Suprapubic skin (tissue), 3 donors: ENCODE measurements around the gene ANHX.

Experiments
- CTCF ChIP-seq, 2 donors: fragments of 200-600 bp in 1 of 2; fragments of 450-650 bp in 1 of 2; sonication (generic) in 1 of 2; IDR thresholded peaks; one replicate each; pipeline ENCODE4 v1.5.1; 2016 to 2019; ENCODE audit warnings: antibody characterized with exemption in 2 of 2, mild to moderate bottlenecking in 1 of 2, moderate library complexity in 1 of 2
- POLR2AphosphoS5 ChIP-seq, 3 donors: sonication (generic); formaldehyde crosslinking; IDR thresholded peaks; one replicate each; pipeline ENCODE4 v1.6.1; 2017; ENCODE audit warnings: antibody characterized with exemption in 3 of 3

GRCh38 chr12:133222211-133222610 lies 13.5 kb downstream of the ANHX start:
- TF ChIP-seq CTCF (IDR thresholded peaks at IDR 0.05) (no peak), POLR2AphosphoS5 (IDR thresholded peaks at IDR 0.05) (no peak)
